Urinary bladder (tissue), 4 donors: Measurements from ENCODE around the gene EPB41. TPM values are rescaled to one million over a fixed set of nuclear protein-coding genes. Genes with fewer than 3 reads are reported as not detected.

Source experiments
- DNase-seq: peaks from one replicate; pipeline ENCODE4 v3.0.0-alpha.2; 2015; ENCODE audit errors: extremely low spot score
- H3K27ac ChIP-seq: one replicate; pipeline ENCODE4 v1.5.1; 2013; ENCODE audit warnings: low read depth, mild to moderate bottlenecking, moderate library complexity
- H3K36me3 ChIP-seq: one replicate; pipeline ENCODE4 v1.6.1; 2013; ENCODE audit warnings: mild to moderate bottlenecking, moderate library complexity; ENCODE audit not compliant: insufficient read depth
- H3K4me1 ChIP-seq: one replicate; pipeline ENCODE4 v1.6.1; 2013; ENCODE audit warnings: mild to moderate bottlenecking, moderate library complexity; ENCODE audit not compliant: insufficient read depth
- H3K4me3 ChIP-seq: one replicate; pipeline ENCODE4 v1.5.1; 2013; ENCODE audit warnings: low read depth, low read length
- WGBS: extraction: QIAGEN DNeasy Blood & Tissue Kit; methylation state at CpG from one replicate; pipeline ENCODE4 v1.1.7; 2013; 5-methylcytosine and 5-hydroxymethylcytosine counted together
- polyA plus RNA-seq: library from polyadenylated mRNA; stranded (reverse); fragments of 200-250 nt; gene quantifications from one replicate; pipeline ENCODE4 v1.2.3, GENCODE V29; 2013
- total RNA-seq: library from RNA; depleted of rRNA; stranded (reverse); fragments of >200 nt; gene quantifications from one replicate; pipeline ENCODE4 v1.2.3, GENCODE V29; 2014
- donor health status: healthy with polysubstance abuse.
- donor health status: healthy.

The EPB41 gene
- total and polyA plus RNA-seq, 2 donors, result 11.0 to 37.4 TPM

GRCh38 chr1:28985427-28985826 lies 71.1 kb downstream of the EPB41 start:
- WGBS, result 87% methylated on average over 1 of the region's 1 CpG
- Histone ChIP-seq H3K27ac (no peak overlapping the region), H3K36me3 (no peaks in the 10 kb centered on the region)

GRCh38 chr1:28986306-28986910 lies 72.0 kb downstream of the EPB41 start:
- Histone ChIP-seq H3K4me3 (no peak overlapping the region), H3K4me1 (no peaks in the 10 kb centered on the region), H3K36me3 (no peaks in the 10 kb centered on the region), H3K27ac (no peak overlapping the region)
- DNase-seq, result no peak
- WGBS, result 70% methylated on average over 10 of the region's 10 CpGs

More at GRCh38 chr1:28985427-28985826, 71.1 kb downstream of the EPB41 start:
- DNase-seq, result no peak
- H3K4me1 ChIP-seq, result no peaks in the 10 kb centered on the region
- no peak overlapping the region for H3K4me3 ChIP-seq

GRCh38 chr1:29002792-29003191 lies 88.4 kb downstream of the EPB41 start:
- no peak for DNase-seq
- H3K36me3 ChIP-seq, result peaks cover 3% of the 10 kb centered on the region
- H3K4me1 ChIP-seq, result no peaks in the 10 kb centered on the region
- no peak overlapping the region for H3K4me3 ChIP-seq
- no peak overlapping the region for H3K27ac ChIP-seq

GRCh38 chr1:29004288-29004687 lies 89.9 kb downstream of the EPB41 start:
- no peak for DNase-seq
- Histone ChIP-seq H3K36me3 (no peaks in the 10 kb centered on the region), H3K4me3 (no peak overlapping the region), H3K4me1 (no peaks in the 10 kb centered on the region), H3K27ac (no peak overlapping the region)
- WGBS, result 93% methylated on average over 1 of the region's 1 CpG

GRCh38 chr1:29004798-29005197 lies 90.4 kb downstream of the EPB41 start:
- Histone ChIP-seq H3K36me3 (no peaks in the 10 kb centered on the region), H3K27ac (no peak overlapping the region), H3K4me1 (no peaks in the 10 kb centered on the region), H3K4me3 (no peak overlapping the region)
- WGBS, result 80% methylated on average over 3 of the region's 3 CpGs
- no peak for DNase-seq

- H3K4me1 ChIP-seq, result no peaks in the 10 kb centered on the region
- H3K36me3 ChIP-seq, result no peaks in the 10 kb centered on the region
- H3K4me3 ChIP-seq, result no peak overlapping the region
- no peak for DNase-seq
- H3K27ac ChIP-seq, result no peak overlapping the region
- WGBS, result 55% methylated on average over 3 of the region's 3 CpGs
Measured at GRCh38 chr1:29011775-29012174, 97.4 kb downstream of the EPB41 start.

GRCh38 chr1:29017235-29017634 lies 102.9 kb downstream of the EPB41 start:
- Histone ChIP-seq H3K4me3 (no peak overlapping the region), H3K36me3 (peaks cover 2% of the 10 kb centered on the region), H3K27ac (no peak overlapping the region), H3K4me1 (no peaks in the 10 kb centered on the region)
- DNase-seq, result no peak
- 84% methylated on average over 5 of the region's 5 CpGs for WGBS

- WGBS, result 93% methylated on average over 8 of the region's 8 CpGs
- no peak for DNase-seq
Measured at GRCh38 chr1:29017975-29018712, 103.8 kb downstream of the EPB41 start.

GRCh38 chr1:29022620-29023019 lies 108.3 kb downstream of the EPB41 start:
- Histone ChIP-seq H3K4me3 (no peak overlapping the region), H3K27ac (no peak overlapping the region), H3K36me3 (peaks cover 2% of the 10 kb centered on the region), H3K4me1 (no peaks in the 10 kb centered on the region)
- 96% methylated on average over 3 of the region's 3 CpGs for WGBS
- DNase-seq, result no peak

More at GRCh38 chr1:29017975-29018712, 103.8 kb downstream of the EPB41 start:
- H3K4me1 ChIP-seq, result no peaks in the 10 kb centered on the region
- H3K27ac ChIP-seq, result no peak overlapping the region
- H3K36me3 ChIP-seq, result peaks cover 2% of the 10 kb centered on the region
- H3K4me3 ChIP-seq, result no peak overlapping the region

- 66% methylated on average over 4 of the region's 4 CpGs for WGBS
- H3K27ac ChIP-seq, result no peak overlapping the region
- H3K4me3 ChIP-seq, result no peak overlapping the region
- H3K36me3 ChIP-seq, result no peaks in the 10 kb centered on the region
- no peak for DNase-seq
- H3K4me1 ChIP-seq, result no peaks in the 10 kb centered on the region
Measured at GRCh38 chr1:29029667-29030066, 115.3 kb downstream of the EPB41 start.

GRCh38 chr1:29032841-29033240 lies 118.5 kb downstream of the EPB41 start:
- Histone ChIP-seq H3K4me1 (no peaks in the 10 kb centered on the region), H3K27ac (no peak overlapping the region), H3K4me3 (no peak overlapping the region), H3K36me3 (peaks cover 1% of the 10 kb centered on the region)
- WGBS, result 78% methylated on average over 4 of the region's 4 CpGs
- no peak for DNase-seq

GRCh38 chr1:29033829-29034466 lies 119.6 kb downstream of the EPB41 start:
- H3K4me3 ChIP-seq, result no peak overlapping the region
- no peak for DNase-seq
- 83% methylated on average over 1 of the region's 1 CpG for WGBS
- H3K4me1 ChIP-seq, result no peaks in the 10 kb centered on the region
- peaks cover 1% of the 10 kb centered on the region for H3K36me3 ChIP-seq
- H3K27ac ChIP-seq, result no peak overlapping the region

GRCh38 chr1:29043274-29043965 lies 129.1 kb downstream of the EPB41 start:
- peaks cover 2% of the 10 kb centered on the region for H3K36me3 ChIP-seq
- 56% methylated on average over 6 of the region's 6 CpGs for WGBS
- H3K4me1 ChIP-seq, result no peaks in the 10 kb centered on the region
- DNase-seq, result no peak
- no peak overlapping the region for H3K27ac ChIP-seq
- no peak overlapping the region for H3K4me3 ChIP-seq
